WTC11 (cell line): ENCODE results near the gene XIAP. TPM values are rescaled to one million over a fixed set of nuclear protein-coding genes. Genes with fewer than 3 reads are reported as not detected.
A peak's percentile ranks its signal among the peaks of the same experiment; 100 is the strongest.

Source experiments
- ATAC-seq: fragments of 200-7000 bp; cut with Tn5 transposase; 2 replicates; pipeline ENCODE4 v1.10.0; 2021; ENCODE audit warnings: mild to moderate bottlenecking, moderate library complexity
- CTCF ChIA-PET: fragments of 300-600 bp; sonication (Branson Sonifier 250); formaldehyde crosslinking; loops from one replicate; lab custom pipeline; 2021; ENCODE audit warnings: antibody characterized with exemption; lab: Charles Lee
- POLR2A ChIA-PET: fragments of 350-600 bp; sonication (Branson Sonifier 250); formaldehyde crosslinking; loops from one replicate; lab custom pipeline; 2021; ENCODE audit warnings: antibody characterized with exemption; lab: Charles Lee
- DNase-seq: peaks from one replicate; pipeline ENCODE4 v3.0.0; 2021; ENCODE audit warnings: low spot score
- H3K27ac Mint-ChIP-seq: 2 replicates; pipeline ENCODE4 v1.8.0; 2021; ENCODE audit warnings: mixed read lengths
- H3K27me3 Mint-ChIP-seq: 2 replicates; pipeline ENCODE4 v1.8.0; 2021; ENCODE audit warnings: low read depth, mild to moderate bottlenecking, moderate library complexity, mixed read lengths
- H3K36me3 Mint-ChIP-seq: 2 replicates; pipeline ENCODE4 v1.8.0; 2021; ENCODE audit warnings: mixed read lengths
- H3K4me1 Mint-ChIP-seq: 2 replicates; pipeline ENCODE4 v1.8.0; 2022; ENCODE audit warnings: mixed read lengths
- H3K4me3 Mint-ChIP-seq: 2 replicates; pipeline ENCODE4 v1.8.0; 2021; ENCODE audit warnings: mild to moderate bottlenecking, moderate library complexity, mixed read lengths
- H3K9me3 Mint-ChIP-seq: 2 replicates; pipeline ENCODE4 v1.8.0; 2021; ENCODE audit warnings: mixed read lengths
- ATF1 ChIP-seq: sonication (generic); formaldehyde crosslinking; IDR thresholded peaks from 2 replicates; pipeline ENCODE4 v1.8.1; 2023; ENCODE audit warnings: mild to moderate bottlenecking, moderate library complexity, missing genetic modification reagents
- CREM ChIP-seq: sonication (generic); formaldehyde crosslinking; IDR thresholded peaks from 2 replicates; pipeline ENCODE4 v1.8.1; 2022; ENCODE audit warnings: mild to moderate bottlenecking, missing genetic modification reagents, moderate library complexity
- EMX1 ChIP-seq: fragments of 250-450 bp; sonication (Bioruptor Pico); IDR thresholded peaks from 2 replicates; pipeline ENCODE4 v1.8.0; 2021; ENCODE audit warnings: mild to moderate bottlenecking
- ETV6 ChIP-seq: sonication (generic); formaldehyde crosslinking; IDR thresholded peaks from 2 replicates; pipeline ENCODE4 v1.8.1; 2022; ENCODE audit warnings: mild to moderate bottlenecking, missing genetic modification reagents
- IRF2 ChIP-seq: sonication (generic); formaldehyde crosslinking; IDR thresholded peaks from 2 replicates; pipeline ENCODE4 v1.8.0; 2022; ENCODE audit warnings: low read depth, missing genetic modification reagents, borderline replicate concordance
- JAZF1 ChIP-seq: fragments of 250-450 bp; sonication (Bioruptor Pico); IDR thresholded peaks from 2 replicates; pipeline ENCODE4 v1.9.0; 2021; ENCODE audit warnings: moderate library complexity, mild to moderate bottlenecking, inconsistent platforms
- MXD4 ChIP-seq: fragments of 250-450 bp; sonication (Bioruptor Pico); IDR thresholded peaks from 2 replicates; pipeline ENCODE4 v1.8.0; 2021; ENCODE audit warnings: mild to moderate bottlenecking, moderate library complexity, borderline replicate concordance
- NFE2L1 ChIP-seq: sonication (generic); formaldehyde crosslinking; IDR thresholded peaks from 2 replicates; pipeline ENCODE4 v1.8.1; 2023; ENCODE audit warnings: missing genetic modification reagents
- OVOL2 ChIP-seq: fragments of 250-450 bp; sonication (Bioruptor Pico); IDR thresholded peaks from 2 replicates; pipeline ENCODE4 v1.9.0; 2021; ENCODE audit warnings: mild to moderate bottlenecking, borderline replicate concordance
- SMAD3 ChIP-seq: sonication (generic); formaldehyde crosslinking; IDR thresholded peaks from 2 replicates; pipeline ENCODE4 v1.8.0; 2022; ENCODE audit warnings: missing genetic modification reagents, mild to moderate bottlenecking, borderline replicate concordance
- TEAD1 ChIP-seq: sonication (generic); formaldehyde crosslinking; IDR thresholded peaks from 2 replicates; pipeline ENCODE4 v1.8.0; 2022; ENCODE audit warnings: mild to moderate bottlenecking, missing genetic modification reagents
- TP53 ChIP-seq: sonication (generic); formaldehyde crosslinking; IDR thresholded peaks from 2 replicates; pipeline ENCODE4 v1.8.1; 2023; ENCODE audit warnings: mild to moderate bottlenecking, missing genetic modification reagents
- ZNF219 ChIP-seq: sonication (generic); formaldehyde crosslinking; IDR thresholded peaks from 2 replicates; pipeline ENCODE4 v1.8.0; 2023; ENCODE audit warnings: missing genetic modification reagents, mild to moderate bottlenecking, borderline replicate concordance
- ZNF263 ChIP-seq: sonication (generic); formaldehyde crosslinking; IDR thresholded peaks from 2 replicates; pipeline ENCODE4 v1.8.1; 2022; ENCODE audit warnings: low read depth, mild to moderate bottlenecking, moderate library complexity, missing genetic modification reagents
- ZNF317 ChIP-seq: sonication (generic); formaldehyde crosslinking; IDR thresholded peaks from 2 replicates; pipeline ENCODE4 v1.8.1; 2023; ENCODE audit warnings: low read depth, mild to moderate bottlenecking, moderate library complexity, missing genetic modification reagents, borderline replicate concordance
- ZNF671 ChIP-seq: fragments of 250-450 bp; sonication (Bioruptor Pico); IDR thresholded peaks from 2 replicates; pipeline ENCODE4 v1.8.0; 2021; ENCODE audit warnings: mild to moderate bottlenecking
- total RNA-seq: library from RNA; stranded (reverse); gene quantifications from 3 replicates; pipeline ENCODE4 v1.2.3, GENCODE V29; 2021
- TF ChIP-seq, protein P1 (sequence below): sonication (generic); formaldehyde crosslinking; IDR thresholded peaks from 2 replicates; pipeline ENCODE4 v1.8.0; 2023; ENCODE audit warnings: missing genetic modification reagents, mild to moderate bottlenecking, borderline replicate concordance
- TF ChIP-seq, protein P2 (sequence below): sonication (generic); formaldehyde crosslinking; IDR thresholded peaks from 2 replicates; pipeline ENCODE4 v1.8.1; 2022; ENCODE audit warnings: mild to moderate bottlenecking, missing genetic modification reagents, moderate library complexity, borderline replicate concordance
- TF ChIP-seq, protein P3 (sequence below): sonication (generic); formaldehyde crosslinking; IDR thresholded peaks from 2 replicates; pipeline ENCODE4 v1.8.1; 2023; ENCODE audit warnings: mild to moderate bottlenecking, missing genetic modification reagents, borderline replicate concordance
- TF ChIP-seq, protein P4 (sequence below): sonication (generic); formaldehyde crosslinking; IDR thresholded peaks from 2 replicates; pipeline ENCODE4 v1.8.0; 2022; ENCODE audit warnings: missing genetic modification reagents
- TF ChIP-seq, protein P5 (sequence below): sonication (generic); formaldehyde crosslinking; IDR thresholded peaks from 2 replicates; pipeline ENCODE4 v1.8.1; 2023; ENCODE audit warnings: mild to moderate bottlenecking, missing genetic modification reagents

Gene XIAP
- total RNA-seq, 1 experiment from 2014 or later: 40.7 TPM

DNA sequence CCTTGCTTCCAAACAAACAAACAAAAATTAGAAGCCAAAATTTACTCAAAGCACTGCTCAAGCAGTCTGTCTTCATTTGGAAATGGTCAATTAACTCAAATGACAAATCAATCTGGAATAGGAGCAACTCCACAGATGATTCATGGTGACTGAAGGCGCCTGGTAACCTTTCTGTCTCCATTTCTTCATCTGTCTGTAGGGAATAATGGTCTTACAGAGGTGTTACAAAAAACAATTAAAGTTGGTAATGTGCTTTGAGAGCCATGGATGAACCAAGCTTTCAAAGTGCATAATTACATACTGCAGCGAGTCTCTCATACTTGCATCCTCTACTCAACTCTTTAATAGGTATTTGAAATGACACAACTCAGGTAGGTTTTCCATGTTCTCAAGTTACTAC, 63.4 kb downstream of the XIAP start (continued):
- TF ChIP-seq EMX1 (CRISPR knock-in tag) (no peak), SMAD3 (CRISPR knock-in tag) (no peak), ZNF317 (CRISPR knock-in tag) (no peak), ZNF671 (CRISPR knock-in tag) (no peak), ZNF219 (CRISPR knock-in tag) (no peak), ETV6 (CRISPR knock-in tag) (no peak)
- TF ChIP-seq, protein P1, sequence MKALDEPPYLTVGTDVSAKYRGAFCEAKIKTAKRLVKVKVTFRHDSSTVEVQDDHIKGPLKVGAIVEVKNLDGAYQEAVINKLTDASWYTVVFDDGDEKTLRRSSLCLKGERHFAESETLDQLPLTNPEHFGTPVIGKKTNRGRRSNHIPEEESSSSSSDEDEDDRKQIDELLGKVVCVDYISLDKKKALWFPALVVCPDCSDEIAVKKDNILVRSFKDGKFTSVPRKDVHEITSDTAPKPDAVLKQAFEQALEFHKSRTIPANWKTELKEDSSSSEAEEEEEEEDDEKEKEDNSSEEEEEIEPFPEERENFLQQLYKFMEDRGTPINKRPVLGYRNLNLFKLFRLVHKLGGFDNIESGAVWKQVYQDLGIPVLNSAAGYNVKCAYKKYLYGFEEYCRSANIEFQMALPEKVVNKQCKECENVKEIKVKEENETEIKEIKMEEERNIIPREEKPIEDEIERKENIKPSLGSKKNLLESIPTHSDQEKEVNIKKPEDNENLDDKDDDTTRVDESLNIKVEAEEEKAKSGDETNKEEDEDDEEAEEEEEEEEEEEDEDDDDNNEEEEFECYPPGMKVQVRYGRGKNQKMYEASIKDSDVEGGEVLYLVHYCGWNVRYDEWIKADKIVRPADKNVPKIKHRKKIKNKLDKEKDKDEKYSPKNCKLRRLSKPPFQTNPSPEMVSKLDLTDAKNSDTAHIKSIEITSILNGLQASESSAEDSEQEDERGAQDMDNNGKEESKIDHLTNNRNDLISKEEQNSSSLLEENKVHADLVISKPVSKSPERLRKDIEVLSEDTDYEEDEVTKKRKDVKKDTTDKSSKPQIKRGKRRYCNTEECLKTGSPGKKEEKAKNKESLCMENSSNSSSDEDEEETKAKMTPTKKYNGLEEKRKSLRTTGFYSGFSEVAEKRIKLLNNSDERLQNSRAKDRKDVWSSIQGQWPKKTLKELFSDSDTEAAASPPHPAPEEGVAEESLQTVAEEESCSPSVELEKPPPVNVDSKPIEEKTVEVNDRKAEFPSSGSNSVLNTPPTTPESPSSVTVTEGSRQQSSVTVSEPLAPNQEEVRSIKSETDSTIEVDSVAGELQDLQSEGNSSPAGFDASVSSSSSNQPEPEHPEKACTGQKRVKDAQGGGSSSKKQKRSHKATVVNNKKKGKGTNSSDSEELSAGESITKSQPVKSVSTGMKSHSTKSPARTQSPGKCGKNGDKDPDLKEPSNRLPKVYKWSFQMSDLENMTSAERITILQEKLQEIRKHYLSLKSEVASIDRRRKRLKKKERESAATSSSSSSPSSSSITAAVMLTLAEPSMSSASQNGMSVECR (CRISPR knock-in tag): no peak

DNA sequence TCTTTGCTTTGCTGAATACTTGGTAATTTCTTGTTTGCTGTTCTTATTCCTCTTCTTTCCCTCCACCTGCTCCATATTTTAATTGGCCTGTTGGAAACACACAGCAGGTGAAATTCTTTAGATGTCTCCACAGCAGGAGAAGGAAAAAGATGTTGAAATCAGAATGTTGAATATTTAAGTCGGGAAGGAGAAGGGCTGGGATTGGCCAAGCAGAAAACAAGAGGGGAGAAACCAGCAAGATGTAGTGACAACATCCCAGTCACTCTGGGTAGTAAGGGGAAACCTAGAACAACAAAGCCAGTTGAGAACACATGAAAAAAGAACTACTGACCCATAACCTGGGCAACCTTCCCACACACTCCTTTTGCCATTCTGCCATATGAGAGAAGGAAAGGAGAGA, 64.3 kb downstream of the XIAP start:
- TF ChIP-seq, protein P2, sequence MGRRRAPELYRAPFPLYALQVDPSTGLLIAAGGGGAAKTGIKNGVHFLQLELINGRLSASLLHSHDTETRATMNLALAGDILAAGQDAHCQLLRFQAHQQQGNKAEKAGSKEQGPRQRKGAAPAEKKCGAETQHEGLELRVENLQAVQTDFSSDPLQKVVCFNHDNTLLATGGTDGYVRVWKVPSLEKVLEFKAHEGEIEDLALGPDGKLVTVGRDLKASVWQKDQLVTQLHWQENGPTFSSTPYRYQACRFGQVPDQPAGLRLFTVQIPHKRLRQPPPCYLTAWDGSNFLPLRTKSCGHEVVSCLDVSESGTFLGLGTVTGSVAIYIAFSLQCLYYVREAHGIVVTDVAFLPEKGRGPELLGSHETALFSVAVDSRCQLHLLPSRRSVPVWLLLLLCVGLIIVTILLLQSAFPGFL (CRISPR knock-in tag): no peak
- TF ChIP-seq TP53: no peak
- TF ChIP-seq, protein P3, sequence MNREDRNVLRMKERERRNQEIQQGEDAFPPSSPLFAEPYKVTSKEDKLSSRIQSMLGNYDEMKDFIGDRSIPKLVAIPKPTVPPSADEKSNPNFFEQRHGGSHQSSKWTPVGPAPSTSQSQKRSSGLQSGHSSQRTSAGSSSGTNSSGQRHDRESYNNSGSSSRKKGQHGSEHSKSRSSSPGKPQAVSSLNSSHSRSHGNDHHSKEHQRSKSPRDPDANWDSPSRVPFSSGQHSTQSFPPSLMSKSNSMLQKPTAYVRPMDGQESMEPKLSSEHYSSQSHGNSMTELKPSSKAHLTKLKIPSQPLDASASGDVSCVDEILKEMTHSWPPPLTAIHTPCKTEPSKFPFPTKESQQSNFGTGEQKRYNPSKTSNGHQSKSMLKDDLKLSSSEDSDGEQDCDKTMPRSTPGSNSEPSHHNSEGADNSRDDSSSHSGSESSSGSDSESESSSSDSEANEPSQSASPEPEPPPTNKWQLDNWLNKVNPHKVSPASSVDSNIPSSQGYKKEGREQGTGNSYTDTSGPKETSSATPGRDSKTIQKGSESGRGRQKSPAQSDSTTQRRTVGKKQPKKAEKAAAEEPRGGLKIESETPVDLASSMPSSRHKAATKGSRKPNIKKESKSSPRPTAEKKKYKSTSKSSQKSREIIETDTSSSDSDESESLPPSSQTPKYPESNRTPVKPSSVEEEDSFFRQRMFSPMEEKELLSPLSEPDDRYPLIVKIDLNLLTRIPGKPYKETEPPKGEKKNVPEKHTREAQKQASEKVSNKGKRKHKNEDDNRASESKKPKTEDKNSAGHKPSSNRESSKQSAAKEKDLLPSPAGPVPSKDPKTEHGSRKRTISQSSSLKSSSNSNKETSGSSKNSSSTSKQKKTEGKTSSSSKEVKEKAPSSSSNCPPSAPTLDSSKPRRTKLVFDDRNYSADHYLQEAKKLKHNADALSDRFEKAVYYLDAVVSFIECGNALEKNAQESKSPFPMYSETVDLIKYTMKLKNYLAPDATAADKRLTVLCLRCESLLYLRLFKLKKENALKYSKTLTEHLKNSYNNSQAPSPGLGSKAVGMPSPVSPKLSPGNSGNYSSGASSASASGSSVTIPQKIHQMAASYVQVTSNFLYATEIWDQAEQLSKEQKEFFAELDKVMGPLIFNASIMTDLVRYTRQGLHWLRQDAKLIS (CRISPR knock-in tag): no peak
- no peak for TF ChIP-seq NFE2L1 (CRISPR knock-in tag)
- TF ChIP-seq ATF1 (CRISPR knock-in tag): no peak
- TF ChIP-seq TEAD1: no peak
- TF ChIP-seq JAZF1: no peak
- TF ChIP-seq OVOL2 (CRISPR knock-in tag): no peak
- TF ChIP-seq, protein P4, sequence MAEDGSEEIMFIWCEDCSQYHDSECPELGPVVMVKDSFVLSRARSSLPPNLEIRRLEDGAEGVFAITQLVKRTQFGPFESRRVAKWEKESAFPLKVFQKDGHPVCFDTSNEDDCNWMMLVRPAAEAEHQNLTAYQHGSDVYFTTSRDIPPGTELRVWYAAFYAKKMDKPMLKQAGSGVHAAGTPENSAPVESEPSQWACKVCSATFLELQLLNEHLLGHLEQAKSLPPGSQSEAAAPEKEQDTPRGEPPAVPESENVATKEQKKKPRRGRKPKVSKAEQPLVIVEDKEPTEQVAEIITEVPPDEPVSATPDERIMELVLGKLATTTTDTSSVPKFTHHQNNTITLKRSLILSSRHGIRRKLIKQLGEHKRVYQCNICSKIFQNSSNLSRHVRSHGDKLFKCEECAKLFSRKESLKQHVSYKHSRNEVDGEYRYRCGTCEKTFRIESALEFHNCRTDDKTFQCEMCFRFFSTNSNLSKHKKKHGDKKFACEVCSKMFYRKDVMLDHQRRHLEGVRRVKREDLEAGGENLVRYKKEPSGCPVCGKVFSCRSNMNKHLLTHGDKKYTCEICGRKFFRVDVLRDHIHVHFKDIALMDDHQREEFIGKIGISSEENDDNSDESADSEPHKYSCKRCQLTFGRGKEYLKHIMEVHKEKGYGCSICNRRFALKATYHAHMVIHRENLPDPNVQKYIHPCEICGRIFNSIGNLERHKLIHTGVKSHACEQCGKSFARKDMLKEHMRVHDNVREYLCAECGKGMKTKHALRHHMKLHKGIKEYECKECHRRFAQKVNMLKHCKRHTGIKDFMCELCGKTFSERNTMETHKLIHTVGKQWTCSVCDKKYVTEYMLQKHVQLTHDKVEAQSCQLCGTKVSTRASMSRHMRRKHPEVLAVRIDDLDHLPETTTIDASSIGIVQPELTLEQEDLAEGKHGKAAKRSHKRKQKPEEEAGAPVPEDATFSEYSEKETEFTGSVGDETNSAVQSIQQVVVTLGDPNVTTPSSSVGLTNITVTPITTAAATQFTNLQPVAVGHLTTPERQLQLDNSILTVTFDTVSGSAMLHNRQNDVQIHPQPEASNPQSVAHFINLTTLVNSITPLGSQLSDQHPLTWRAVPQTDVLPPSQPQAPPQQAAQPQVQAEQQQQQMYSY (CRISPR knock-in tag): no peak
- no peak for TF ChIP-seq CREM (CRISPR knock-in tag)
- TF ChIP-seq MXD4 (CRISPR knock-in tag): no peak
- TF ChIP-seq IRF2: no peak
- no peak for TF ChIP-seq ZNF263 (CRISPR knock-in tag)
- TF ChIP-seq, protein P5, sequence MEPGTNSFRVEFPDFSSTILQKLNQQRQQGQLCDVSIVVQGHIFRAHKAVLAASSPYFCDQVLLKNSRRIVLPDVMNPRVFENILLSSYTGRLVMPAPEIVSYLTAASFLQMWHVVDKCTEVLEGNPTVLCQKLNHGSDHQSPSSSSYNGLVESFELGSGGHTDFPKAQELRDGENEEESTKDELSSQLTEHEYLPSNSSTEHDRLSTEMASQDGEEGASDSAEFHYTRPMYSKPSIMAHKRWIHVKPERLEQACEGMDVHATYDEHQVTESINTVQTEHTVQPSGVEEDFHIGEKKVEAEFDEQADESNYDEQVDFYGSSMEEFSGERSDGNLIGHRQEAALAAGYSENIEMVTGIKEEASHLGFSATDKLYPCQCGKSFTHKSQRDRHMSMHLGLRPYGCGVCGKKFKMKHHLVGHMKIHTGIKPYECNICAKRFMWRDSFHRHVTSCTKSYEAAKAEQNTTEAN (CRISPR knock-in tag): no peak
- CTCF ChIA-PET: interaction anchor here (1.4 kb wide), 1 partner anchor 90 kb away, joined by 4 read pairs; no protein-coding TSS in a partner anchor
- H3K36me3 Mint-ChIP-seq: no peaks in the 10 kb centered on the region
- POLR2A ChIA-PET: interaction anchor here (0.6 kb wide), 1 partner anchor 13 kb away, joined by 5 read pairs; no protein-coding TSS in a partner anchor
- H3K27ac Mint-ChIP-seq: peak overlapping the region; percentile 99
- H3K4me1 Mint-ChIP-seq: peaks cover 20% of the 10 kb centered on the region
- H3K27me3 Mint-ChIP-seq: no peaks in the 10 kb centered on the region
- H3K4me3 Mint-ChIP-seq: no peak overlapping the region; the same call in 1 of the 2 replicates
- ATAC-seq (peak; percentile 98), DNase-seq (peak; percentile 10)
- H3K9me3 Mint-ChIP-seq: no peaks in the 10 kb centered on the region
